NCI-H510A (cell line): Measurements from ENCODE around the gene TAAR5.
"Not testable (repeated sequence)": the region's sequence is repeated elsewhere in the genome, so short reads cannot be mapped to it uniquely, and the experiment has no call there.

Source experiments
- DNase-seq: peaks from one replicate; lab custom pipeline; 2025; lab: John Stamatoyannopoulos, UW

The TAAR5 gene

GRCh38 chr6:132570221-132570777 lies 19.2 kb downstream of the TAAR5 start, which contains the start of gene TAAR6:
TSS of gene TAAR6 (plus strand) at chr6:132570322. CDS start at chr6:132570322, 0 bp downstream.
- no peak for DNase-seq

GRCh38 chr6:132569170-132569569 lies 20.4 kb downstream of the TAAR5 start:
- no peak for DNase-seq

- DNase-seq, result no peak
These were observed 20.9 kb downstream of the TAAR5 start for GRCh38 chr6:132568611-132569010.

- no peak for DNase-seq
These were observed 22.0 kb downstream of the TAAR5 start for GRCh38 chr6:132567566-132567965.

- no peak for DNase-seq
These were observed 23.1 kb downstream of the TAAR5 start for GRCh38 chr6:132566404-132566803.

- not testable (repeated sequence) for DNase-seq
These were observed 29.5 kb downstream of the TAAR5 start for GRCh38 chr6:132560087-132560486.

- DNase-seq, result no peak
These were observed 37.2 kb downstream of the TAAR5 start, which contains the start of gene TAAR8 for GRCh38 chr6:132552372-132552771. TSS of gene TAAR8 (plus strand) at chr6:132552672. CDS start at chr6:132552693, 21 bp downstream.

- DNase-seq, result no peak
These were observed 38.3 kb downstream of the TAAR5 start for GRCh38 chr6:132551214-132551613.

- DNase-seq, result no peak
These were observed 40.6 kb downstream of the TAAR5 start for GRCh38 chr6:132548746-132549463.

- DNase-seq, result no peak
These were observed 44.7 kb downstream of the TAAR5 start for GRCh38 chr6:132544826-132545225.
